Fibroblast of lung (primary cell): Measurements from ENCODE around the gene ITGA5.

Source experiments
- CTCF ChIP-seq, 2 donors: IDR thresholded peaks in 1 of 2; conservative IDR thresholded peaks in 1 of 2; 1 replicate in 1 of 2; 2 replicates in 1 of 2; pipeline ENCODE4 v1.5.1; 2011 to 2012; ENCODE audit warnings: low read length in 2 of 2, control low read depth in 1 of 2, inconsistent platforms in 1 of 2, low read depth in 1 of 2, mild to moderate bottlenecking in 1 of 2
- EZH2 ChIP-seq: IDR thresholded peaks from 2 replicates; pipeline ENCODE4 v1.5.1; 2012; ENCODE audit warnings: low read length, control low read depth, mild to moderate bottlenecking; ENCODE audit errors: missing control alignments

GRCh38 chr12:54379398-54380201, 39.5 kb downstream of the ITGA5 start:
- TF ChIP-seq CTCF (conservative IDR thresholded peaks at IDR 0.05 in 1 of 2, IDR thresholded peaks at IDR 0.05 in 1 of 2; ENCODE audit: low read depth in 1 of 2, low read length in 2 of 2) (peak; percentile 100), EZH2 (no peak)
